GM21723 (cell line): ENCODE results near the gene MAP3K19.

Experiments
- ATAC-seq: cut with Tn5 transposase; IDR thresholded peaks from one replicate; pipeline ENCODE4 v1.9.1; 2021; ENCODE audit warnings: mild to moderate bottlenecking, moderate library complexity; ENCODE audit not compliant: unreplicated experiment

Gene MAP3K19

DNA sequence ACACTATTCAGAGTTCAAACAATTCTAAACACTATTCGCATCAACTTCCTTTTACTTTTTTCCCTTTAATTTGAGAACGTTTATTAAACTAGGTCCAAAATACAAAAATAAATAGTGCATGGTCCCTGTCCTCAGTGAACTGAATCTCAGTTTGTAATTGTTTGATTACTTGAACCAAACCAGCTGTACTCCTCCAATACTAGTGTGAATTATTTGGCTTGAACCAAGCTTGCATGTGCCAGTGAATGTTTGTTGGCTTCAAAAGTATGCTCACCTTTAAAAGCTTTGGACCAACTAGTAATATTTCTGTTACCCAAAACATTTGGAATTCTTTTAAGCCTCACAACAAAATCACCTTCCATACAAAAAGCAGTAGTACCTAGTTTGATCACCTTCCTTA, 113.1 kb downstream of the MAP3K19 start:
- no peak for ATAC-seq

DNA sequence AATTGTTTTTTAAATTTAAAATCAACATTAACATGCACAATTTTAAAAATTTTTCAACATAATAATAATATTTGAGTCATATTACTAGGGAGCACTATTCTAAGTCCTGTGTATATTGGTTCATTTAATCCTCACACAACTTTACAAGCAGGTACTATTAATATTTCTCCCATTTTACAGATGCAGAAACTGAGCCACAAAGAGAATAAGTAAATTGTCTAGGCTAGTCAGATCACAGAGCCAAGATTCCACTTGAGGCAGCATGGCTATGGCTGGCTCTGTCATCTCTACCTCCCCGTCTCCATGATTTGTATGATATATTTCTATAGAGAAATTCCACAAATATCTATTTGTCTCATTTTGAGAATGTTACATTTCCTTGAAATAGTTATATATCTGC, 113.5 kb downstream of the MAP3K19 start:
- no peak for ATAC-seq

DNA sequence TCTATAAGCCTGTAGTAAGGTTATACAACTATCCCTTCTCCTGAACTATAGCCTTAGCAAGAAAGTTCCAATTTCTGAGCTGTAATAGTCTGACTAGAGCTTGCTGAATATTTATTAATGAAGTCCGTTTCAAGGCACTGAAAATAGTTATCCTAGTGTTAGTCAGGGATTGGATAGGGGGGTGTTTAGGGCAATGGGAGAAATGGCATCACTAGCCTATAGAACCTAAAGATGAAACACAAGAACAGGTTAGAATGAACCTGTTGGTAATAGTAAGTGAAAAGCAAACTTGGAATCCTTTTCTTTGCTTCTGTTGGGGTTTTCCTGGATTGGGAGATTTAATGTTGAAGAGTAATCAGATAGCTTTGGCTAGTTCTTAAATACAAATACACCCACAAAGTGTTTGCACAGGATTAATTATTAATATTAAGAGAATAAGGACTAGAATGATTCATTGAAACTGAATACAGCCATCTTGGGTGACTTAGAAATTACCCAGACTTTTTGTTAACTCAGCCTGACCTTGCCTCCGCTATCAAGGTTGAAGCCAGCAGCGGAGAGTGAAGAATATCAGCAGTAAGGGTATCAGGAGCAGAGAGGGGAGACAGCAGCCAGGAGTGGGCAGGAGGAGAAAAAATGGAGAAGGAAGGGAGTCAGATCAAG, 114.3 kb downstream of the MAP3K19 start:
- no peak for ATAC-seq

DNA sequence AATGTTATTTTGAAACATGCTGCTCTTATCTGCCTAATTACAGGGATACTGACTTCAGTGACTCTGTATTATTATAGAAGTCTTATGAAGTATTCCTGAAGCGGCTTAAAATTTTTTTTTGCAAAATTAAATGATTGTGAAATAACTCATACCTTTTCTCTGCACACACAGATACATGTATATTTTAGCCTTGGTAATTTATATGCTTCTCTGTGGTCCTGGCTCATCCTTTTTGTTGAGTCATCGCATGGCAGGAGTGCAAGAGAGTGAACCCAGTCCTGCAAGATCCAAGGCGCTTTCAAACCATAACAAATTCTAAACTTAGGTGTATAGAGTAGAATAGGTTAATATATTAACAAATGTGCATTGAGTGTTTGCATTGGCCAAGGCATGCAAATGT, 120.1 kb downstream of the MAP3K19 start:
- no peak for ATAC-seq

DNA sequence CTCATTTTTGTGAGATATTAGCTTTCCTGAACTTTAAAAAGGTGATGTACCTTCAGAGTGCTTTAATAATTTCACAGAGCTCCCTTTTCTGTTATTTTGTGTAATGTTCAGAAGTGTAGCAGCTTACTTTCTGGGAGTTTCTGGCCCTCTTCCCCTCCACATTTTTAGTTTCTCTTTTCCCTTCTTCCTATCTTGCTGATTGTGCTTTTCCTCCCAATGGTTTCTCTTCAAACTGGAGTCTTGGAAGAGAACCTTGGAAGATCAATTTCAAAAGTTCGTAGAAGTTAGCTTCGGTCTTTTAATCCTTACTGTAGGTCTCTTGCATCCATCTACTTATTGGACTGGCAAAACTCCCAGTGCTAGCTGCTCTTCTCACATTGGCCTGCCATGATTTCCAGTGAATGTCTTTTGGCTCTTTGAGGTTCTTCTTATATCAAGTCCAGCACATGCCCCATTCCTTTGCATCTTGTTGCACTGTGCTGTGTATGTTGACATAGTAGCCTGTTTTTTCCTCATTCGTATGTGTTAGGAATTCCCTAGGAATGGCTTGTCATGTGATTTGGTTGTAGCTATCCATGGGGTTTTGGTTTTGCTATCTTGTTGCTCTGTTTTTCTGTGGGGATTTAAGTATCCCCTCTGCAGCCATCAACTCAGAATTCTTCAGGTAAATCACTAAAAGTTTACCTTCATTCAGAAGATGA, 120.9 kb downstream of the MAP3K19 start:
- ATAC-seq = no peak

DNA sequence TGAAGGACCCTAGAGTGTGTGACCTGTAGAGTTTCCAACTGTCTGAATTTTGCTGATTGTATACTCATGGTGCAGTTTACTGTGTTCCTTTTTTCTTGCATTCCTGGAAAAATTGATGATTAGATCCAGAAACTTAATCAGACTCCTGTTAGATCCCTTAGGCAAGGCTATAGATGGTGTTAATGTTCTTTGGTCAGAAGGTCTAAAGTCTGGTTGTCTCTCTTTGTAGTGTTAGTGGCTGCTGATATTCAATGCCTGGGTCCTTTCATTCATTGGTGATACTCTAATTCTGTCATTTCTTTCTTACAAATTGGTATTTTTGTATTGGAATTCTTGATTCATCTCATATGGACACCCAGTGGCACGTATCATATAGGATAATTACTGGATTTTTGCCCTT, 122.3 kb downstream of the MAP3K19 start:
- ATAC-seq = no peak

DNA sequence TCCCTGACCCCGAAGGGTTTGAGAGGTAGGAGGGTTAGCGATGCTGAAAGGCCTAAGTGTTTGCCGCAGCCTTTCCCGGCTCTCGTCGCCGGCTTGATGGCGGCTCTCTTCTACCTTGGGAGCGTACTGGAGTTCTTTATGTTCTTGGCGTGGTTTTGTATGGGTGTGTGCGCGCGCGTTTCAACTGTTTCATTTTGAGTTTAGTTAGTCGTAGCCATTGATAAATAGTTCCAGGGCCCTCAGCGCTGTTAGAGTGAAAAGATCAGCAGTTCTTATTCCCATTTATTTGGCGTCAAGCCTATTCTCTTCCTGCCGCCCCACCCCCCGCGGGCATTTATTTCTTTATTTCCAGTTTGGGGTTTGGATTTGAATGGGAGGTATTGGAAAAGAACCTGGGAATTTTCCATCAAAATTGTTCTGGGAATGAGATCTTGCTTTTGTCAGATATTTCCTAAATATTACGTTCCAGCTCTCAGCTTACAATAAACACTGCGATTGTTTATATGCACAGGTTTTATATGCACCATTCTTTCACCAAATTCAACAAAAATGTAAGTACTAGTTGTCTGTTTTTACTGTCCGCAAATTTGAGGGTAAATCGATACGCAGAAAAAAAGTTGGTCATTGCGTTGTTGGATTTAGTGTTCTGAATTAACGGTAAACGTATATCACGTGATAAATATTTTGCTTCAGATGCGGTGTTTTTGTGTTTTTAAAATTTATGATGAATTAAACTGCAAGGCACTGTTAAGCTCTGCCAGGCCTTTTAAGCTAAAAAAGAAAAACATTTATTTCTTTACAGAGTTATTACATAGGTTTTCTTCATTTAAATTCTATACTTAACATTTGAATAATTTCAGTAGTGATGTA, 127.7 kb downstream of the MAP3K19 start:
- peak; percentile 4 for ATAC-seq

DNA sequence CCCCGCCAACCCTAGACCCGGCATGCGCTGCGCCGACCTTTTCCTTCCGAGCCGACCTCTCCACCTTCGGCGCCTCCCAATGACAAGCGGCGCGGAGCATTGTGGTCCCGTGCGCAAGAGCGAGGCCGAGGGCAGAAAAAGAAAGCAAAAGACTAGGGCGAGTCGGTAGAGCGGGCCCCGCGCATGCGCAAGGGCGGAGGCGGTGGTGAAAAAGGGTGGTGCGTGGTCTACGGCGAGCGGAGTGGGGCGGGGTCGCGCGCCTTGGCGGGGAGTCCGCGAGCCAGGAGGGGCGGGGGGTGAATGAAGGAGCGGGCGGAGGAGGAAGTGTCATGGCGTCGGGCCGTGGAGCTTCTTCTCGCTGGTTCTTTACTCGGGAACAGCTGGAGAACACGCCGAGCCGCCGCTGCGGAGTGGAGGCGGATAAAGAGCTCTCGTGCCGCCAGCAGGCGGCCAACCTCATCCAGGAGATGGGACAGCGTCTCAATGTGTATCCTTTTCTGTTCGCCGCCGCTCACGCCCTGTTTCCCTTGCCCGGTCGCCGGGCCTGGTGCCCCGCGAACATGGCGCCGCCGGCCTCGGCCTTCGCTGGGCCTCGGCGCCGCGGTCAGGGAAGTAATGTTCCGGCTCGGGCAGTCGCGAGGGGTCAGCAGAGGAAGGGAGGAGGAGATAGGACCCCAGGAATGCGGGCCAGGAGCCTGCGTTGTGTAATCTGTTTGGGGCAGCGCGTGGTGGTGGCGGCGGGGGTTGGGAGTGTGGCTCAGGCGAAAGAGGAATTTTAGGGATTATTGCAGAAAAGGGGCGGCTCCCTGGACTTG, 128.5 kb downstream of the MAP3K19 start, which contains the start of gene CCNT2:
CCNT2 (plus strand) TSS at position 297 of the 815 bp plus-strand sequence; CDS start at position 330, 33 bp downstream.
- ATAC-seq = peak; percentile 82

DNA sequence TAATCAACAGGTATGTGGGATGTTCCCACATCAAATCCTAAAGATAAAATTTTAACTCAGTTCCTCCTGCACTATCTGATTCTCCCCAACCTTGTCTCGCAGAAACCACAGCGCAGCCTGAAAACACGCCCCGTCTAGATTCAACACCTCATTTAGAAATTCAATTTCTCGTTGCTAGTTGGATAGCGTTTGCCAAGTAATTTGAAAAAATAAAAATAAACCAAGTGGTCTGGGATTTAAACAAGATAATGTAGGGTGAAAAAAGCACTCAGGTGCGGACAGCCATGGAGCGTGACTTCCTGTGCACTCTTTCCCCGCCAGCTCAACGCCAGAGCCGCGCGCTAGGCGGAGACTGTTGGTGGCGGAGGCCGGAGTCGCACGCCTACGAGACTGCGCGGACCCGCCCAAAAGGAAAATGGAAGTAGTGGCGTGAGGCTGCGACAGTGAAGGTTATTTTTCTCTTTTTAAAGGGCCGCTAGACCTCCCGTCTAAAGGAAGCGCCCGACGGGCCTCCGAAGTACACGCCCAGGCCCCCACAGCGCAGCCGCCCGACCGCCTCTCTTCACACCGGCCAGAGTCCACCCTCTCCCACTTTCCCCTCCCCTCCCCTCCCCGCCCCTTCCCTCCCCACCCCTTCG, 129.2 kb downstream of the MAP3K19 start:
- peak; percentile 80 for ATAC-seq

DNA sequence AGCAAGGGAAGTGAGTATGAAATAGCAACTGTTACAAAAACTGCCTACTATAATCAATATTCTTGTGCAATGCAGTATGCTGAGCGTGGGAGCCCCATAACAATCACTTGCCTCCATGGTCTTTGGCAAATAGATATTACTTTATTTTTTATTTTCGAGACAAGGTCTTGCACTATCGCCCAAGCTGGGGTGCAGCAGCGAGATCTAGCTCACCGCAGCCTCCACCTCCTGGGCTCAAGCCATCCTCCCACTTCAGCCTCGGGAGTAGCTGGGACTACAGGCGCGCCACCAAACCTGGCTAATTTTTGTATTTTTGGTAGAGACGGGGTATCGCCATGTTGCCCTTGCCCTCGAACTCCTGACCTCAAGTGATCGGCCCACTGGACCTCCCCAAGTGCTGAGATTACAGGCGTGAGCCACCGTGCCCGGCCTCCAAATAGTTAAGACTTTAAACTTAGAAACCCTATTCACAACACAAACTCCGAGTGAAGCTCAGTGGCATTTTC, 129.8 kb downstream of the MAP3K19 start:
- ATAC-seq = peak; percentile 3
